CD1c-positive myeloid dendritic cell (primary cell): Measurements from ENCODE around the gene ARHGEF28.
A peak's percentile ranks its signal among the peaks of the same experiment; 100 is the strongest.

Experiments used
- DNase-seq: peaks from one replicate; pipeline ENCODE4 v3.0.0-alpha.2; 2016; ENCODE audit errors: extremely low spot score

Gene ARHGEF28

DNA sequence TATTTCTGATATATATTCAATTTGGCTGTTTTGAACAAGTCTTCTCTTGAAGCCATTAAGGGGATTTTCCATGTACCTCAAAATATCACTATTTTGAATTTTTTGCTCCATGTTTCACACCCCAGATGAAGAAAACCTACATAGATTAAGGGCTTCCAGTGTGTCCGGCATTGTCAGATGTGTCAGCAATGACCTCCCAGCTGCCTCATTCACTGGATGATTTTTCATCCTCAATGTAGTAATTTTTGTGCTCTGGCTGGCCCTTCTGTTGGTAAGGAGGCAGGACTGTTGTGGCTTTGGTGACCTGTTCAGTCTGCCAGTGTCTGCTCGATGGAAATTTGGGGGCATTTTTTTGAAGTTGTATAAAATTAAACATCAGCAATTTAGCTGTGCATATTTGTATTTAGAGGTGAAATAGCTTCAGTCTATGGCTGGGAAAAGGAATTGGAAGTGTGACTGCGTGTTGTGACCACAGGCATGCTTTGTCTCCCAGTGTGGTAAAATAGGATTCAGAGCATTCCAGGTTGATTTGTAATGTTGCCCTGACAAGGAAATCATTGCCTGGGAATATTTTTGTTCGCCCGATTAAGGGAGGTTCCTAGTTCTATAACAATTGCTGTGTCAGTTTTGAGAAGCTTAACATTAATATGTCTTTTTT lies 312.4 kb downstream of the ARHGEF28 start:
- no peak for DNase-seq

DNA sequence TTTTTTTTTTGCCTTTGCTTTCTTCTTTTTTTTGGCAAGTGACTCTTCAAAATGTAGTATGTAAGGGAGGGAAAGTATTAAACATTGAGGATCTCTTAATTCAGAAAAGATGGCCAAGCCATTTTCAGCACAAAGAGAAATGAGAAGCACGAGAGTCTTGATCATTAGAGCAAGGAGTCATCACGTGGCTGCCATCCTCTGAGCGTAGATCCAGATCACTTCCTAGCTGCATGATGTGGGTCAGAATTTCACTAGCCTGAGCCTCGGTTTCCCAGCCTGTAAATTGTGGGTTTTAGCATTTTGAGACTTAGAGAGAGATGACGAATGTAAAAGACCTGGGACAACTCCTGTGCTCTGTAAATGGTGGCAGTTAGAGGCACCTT lies 312.9 kb downstream of the ARHGEF28 start:
- DNase-seq, result no peak

GRCh38 chr5:73939557-73939956 lies 313.6 kb downstream of the ARHGEF28 start:
- no peak for DNase-seq

GRCh38 chr5:73940026-73940425 lies 314.0 kb downstream of the ARHGEF28 start:
- DNase-seq, result no peak

DNA sequence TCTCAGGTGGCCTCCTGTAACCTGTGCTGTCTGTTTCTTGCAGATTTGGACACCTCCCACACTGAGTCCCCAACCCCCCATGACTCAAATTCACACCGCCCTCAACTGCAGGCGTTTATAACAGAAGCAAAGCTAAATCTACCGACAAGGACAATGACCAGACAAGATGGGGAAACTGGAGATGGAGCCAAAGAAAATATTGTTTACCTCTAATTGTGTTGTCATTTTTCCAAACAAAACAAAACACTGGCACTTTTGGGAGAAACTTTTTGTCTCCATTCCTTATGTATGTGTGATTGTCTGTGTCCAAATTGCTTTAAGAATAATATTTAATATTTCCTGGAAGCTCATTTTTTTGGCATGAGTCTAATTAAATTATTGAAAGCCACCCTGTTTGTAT lies 314.8 kb downstream of the ARHGEF28 start:
- DNase-seq, result no peak

DNA sequence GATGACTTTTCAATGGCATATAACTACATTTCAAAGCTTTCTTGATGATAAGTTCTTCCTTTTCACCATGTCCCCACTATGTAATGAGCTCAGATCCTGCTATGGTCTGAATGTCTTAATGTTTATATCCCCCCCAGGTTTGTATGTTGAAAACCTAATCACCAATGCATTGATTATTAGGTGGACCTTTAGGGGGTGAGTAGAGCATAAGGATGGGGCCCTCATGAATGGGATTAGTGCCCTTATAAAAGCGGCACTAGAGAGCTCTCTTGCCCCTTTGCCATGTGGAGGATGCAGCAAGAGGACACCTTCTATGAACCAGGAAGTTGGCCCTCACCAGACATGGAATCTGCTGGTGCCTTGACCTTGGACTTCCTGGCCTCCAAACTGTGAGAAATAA lies 316.8 kb downstream of the ARHGEF28 start:
- no peak for DNase-seq

DNA sequence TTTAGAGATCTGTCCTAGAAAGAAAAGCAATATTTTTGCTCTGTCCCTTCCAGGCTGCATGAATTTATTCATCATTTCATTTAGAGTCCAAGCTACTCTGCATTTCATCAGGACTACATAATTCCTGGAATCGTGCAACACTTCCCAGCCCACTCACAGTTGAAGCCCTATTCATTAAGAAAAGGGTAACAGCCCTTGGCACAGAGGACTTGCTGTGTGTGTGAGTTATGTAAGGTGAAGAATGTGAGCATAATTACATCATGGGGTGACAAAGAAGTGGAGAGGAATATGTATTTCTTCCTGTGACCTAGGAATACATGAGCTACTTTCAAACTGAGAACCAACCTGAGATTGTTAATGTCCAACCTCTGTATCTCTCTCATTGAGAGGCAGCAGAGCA lies 317.4 kb downstream of the ARHGEF28 start:
- DNase-seq, result no peak

GRCh38 chr5:73944581-73944980 lies 318.6 kb downstream of the ARHGEF28 start:
- no peak for DNase-seq

DNA sequence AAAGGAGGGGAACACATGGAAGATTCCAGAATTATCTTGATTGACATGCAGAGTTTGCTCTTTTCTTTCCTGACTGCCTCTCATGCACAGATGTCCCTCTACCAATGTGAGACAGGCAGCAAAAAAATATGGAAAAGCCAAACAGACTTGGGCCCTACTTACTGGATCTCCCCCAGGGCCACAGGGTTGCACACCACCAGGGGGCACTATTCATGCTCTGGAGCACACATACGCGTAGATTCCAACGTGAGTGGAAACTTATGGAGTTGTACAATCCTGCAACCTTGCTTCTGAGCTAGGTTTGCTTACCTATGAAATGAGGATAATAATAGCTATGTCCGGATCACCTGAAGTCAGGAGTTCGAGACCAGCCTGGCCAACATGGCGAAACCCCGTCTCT lies 319.5 kb downstream of the ARHGEF28 start:
- DNase-seq, result peak; percentile 8

GRCh38 chr5:73946278-73946677 lies 320.3 kb downstream of the ARHGEF28 start:
- no peak for DNase-seq

DNA sequence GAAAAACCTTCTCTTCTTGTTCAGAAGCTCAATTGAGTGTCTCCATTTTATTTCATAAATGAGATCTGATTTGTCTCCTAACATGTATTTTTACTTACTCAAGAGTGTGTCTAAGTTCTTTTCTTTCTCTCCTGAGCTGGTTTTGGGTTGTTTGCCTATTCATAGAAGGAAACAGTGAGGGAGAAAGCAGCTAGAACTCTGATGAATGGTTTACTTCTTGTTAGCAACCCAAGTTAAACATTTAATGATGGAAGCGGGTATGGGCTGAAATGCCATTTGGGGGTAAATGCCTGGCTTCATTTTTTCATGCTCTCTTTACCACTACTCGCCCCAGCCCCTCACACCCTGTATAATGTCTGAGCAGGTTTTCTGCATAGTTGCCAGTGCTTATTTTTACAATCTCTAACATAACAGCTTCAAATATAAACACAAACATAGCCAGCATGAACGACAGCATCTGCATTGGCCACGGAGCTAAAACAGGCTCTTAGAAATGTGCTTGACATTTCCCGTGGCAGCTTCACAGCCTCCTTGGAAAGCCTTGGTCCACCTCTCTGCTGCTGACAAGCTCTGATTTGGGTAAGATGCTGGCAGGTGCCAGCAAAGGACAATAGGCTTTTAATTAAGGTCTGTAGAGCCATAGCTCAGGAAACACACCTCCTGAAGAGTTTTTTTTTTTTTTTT lies 321.1 kb downstream of the ARHGEF28 start:
- no peak for DNase-seq

DNA sequence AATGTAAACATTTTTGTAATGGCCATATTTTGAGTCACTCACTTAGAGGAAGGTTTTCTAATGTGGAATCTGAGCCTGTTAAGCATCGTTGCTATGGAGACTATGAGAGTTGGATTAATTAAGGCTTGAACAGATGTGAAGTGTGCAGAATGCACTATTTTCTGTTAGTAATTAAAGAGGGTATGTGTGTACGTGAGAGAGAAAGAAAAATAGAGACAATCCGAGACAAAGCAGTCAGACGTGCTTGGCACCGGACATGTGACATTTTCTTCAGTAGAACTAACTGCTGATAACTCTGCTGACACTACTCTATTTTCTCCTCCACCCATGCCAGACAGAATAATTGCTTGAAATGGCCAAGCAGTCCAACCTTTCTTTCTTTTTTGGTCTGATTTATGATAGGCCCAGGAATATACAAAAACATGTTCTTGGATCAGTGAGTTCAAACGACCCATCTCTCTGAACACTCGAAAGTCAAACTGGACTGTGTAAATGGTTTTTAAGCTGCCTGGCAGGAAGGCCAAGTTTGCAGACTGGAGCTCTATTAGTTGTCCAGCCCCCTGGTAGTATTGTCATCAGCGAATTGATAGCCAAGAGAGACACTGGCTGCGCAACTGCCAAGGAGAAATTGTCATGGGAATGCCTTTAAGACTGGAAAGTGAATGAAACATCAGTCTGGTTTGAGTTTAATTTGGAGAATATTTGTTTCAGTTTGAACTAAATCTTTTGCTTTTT lies 322.1 kb downstream of the ARHGEF28 start:
- DNase-seq, result no peak

DNA sequence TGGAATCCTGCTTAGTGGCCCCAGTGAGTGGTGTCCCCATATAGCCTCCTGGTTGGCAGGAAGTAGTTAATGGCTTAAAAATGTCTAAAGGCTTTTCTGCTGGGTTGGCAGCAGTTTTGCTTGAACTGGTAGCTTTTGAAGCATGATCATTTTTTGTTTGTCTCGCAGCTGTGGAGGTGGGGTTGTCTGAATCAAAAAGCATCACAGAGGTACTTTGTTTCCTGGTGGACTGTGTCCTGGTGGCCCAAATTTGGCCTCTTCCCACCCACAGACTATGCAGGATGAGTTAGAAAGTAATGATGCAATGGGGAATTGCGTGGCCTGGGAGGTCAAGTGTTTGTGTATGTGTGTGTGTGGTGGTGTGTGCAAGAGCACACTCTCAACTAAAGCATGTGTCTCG lies 322.7 kb downstream of the ARHGEF28 start:
- DNase-seq, result no peak

DNA sequence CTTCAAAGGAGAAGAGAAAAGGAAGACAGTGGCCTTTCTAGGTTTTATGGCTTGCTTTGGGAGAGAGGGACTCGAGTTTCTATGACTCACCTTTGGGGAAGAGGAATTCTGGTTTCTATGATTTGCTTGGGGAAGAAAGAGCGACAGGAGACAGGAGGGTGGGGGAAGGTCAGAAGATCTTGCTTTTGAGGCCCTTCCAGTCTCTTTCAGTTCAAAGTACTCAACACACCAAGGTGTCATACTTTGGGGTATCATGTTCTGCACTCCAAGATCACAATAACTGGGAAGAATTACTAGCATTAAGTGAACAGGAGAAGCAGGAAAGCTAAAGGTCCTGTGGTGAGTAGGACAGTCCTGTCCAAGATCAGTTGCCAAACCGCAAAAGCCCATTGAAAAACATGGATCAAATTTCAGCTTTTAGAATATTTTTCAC lies 324.5 kb downstream of the ARHGEF28 start:
- no peak for DNase-seq

- no peak for DNase-seq
These were observed 325.0 kb downstream of the ARHGEF28 start for GRCh38 chr5:73950912-73951430.

- no peak for DNase-seq
These were observed 326.9 kb downstream of the ARHGEF28 start for GRCh38 chr5:73952872-73953271.

- DNase-seq, result no peak
These were observed 328.4 kb downstream of the ARHGEF28 start for GRCh38 chr5:73954381-73954780.

DNA sequence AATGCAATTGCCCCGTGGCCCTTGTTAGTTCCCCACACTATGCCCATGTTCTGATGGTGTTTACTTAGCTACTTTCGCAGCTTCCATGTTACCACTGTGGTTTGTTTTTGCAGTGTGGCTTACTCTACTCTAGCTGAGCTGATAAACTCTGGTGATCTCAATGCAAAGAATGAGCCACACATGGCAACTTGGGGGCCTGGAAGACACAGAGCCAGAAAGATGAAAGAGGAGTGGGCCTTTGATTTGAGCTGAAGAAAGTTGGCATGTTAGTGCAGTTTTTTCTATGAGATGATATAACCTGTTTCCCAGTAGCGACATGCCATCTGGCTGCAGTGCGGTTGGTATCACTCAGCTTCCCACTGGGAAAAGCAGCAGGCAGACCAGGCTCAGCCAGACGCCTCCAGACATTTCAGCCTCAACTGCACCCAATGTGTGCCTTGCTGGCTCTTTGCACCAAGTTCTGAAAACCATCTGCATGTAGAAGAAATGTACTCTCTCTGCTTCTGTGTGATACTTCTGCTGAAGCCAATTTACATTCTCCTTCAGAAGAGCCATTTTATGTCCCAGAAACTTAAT lies 329.4 kb downstream of the ARHGEF28 start:
- DNase-seq, result no peak

- no peak for DNase-seq
These were observed 331.5 kb downstream of the ARHGEF28 start for GRCh38 chr5:73957397-73958001.

GRCh38 chr5:73958037-73958436 lies 332.0 kb downstream of the ARHGEF28 start:
- DNase-seq, result no peak

DNA sequence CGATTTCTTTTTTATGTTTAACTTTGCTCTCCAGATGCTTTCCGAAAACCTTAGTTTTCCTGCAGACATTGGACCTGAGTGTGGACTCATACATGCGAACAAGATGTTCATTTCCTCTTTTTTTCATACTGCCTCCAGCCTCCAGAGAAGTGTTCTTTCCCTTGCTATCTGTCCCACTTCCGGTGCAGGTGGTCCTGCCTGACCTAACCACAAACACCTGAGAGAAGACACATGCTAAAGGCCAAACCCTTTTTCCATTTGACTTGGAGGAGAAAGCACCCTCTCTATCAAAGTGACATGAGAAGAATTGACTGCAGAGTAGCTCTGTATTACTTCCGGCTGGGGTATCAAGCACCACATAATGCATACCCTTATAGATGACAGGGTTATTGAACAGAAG lies 334.0 kb downstream of the ARHGEF28 start:
- no peak for DNase-seq

- DNase-seq, result no peak
These were observed 334.4 kb downstream of the ARHGEF28 start for GRCh38 chr5:73960426-73960825.
